AG09319 (cell line): Measurements from ENCODE around the gene ATP13A3.

Experiments
- DNase-seq: peaks from one replicate; pipeline ENCODE4 v3.0.0-alpha.2; 2010; ENCODE audit warnings: low read depth; ENCODE audit errors: extremely low read depth
- TF ChIP-seq, protein P1 (sequence below): IDR thresholded peaks from 2 replicates; pipeline ENCODE4 v1.5.1; 2011; ENCODE audit warnings: low read depth, mild to moderate bottlenecking, inconsistent platforms, low read length, moderate library complexity

ATP13A3 gene

GRCh38 chr3:194482196-194482593 lies 4.6 kb downstream of the ATP13A3 start:
- TF ChIP-seq, protein P1, sequence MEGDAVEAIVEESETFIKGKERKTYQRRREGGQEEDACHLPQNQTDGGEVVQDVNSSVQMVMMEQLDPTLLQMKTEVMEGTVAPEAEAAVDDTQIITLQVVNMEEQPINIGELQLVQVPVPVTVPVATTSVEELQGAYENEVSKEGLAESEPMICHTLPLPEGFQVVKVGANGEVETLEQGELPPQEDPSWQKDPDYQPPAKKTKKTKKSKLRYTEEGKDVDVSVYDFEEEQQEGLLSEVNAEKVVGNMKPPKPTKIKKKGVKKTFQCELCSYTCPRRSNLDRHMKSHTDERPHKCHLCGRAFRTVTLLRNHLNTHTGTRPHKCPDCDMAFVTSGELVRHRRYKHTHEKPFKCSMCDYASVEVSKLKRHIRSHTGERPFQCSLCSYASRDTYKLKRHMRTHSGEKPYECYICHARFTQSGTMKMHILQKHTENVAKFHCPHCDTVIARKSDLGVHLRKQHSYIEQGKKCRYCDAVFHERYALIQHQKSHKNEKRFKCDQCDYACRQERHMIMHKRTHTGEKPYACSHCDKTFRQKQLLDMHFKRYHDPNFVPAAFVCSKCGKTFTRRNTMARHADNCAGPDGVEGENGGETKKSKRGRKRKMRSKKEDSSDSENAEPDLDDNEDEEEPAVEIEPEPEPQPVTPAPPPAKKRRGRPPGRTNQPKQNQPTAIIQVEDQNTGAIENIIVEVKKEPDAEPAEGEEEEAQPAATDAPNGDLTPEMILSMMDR: no peak
- DNase-seq: no peak

GRCh38 chr3:194481525-194482195 lies 5.1 kb downstream of the ATP13A3 start:
- DNase-seq: no peak
- TF ChIP-seq, protein P1: no peak

GRCh38 chr3:194481103-194481502 lies 5.7 kb downstream of the ATP13A3 start:
- TF ChIP-seq, protein P1: no peak
- DNase-seq: peak; percentile 50

- TF ChIP-seq, protein P1: no peak
- DNase-seq: no peak
Observed at GRCh38 chr3:194476784-194477183, 10.0 kb downstream of the ATP13A3 start.

DNA sequence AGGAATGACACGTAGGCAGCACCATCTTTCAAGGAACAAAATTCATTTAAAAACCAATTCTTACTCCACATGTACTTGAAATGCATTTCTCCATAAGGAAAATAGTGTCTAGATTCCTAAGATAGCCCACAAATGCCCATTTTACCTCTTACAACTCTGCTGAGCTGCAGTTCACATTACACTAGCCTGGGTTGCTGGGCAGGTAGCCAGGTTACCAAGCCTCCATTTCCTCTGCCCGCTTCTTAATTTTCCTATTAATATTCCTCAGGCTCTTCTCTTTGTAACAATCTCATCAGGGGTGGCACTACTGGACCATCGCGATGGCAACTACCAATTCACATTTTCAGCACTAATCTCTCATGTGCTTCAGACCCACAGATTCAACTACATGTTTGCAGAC lies 10.8 kb downstream of the ATP13A3 start:
- DNase-seq: no peak
- TF ChIP-seq, protein P1: no peak

GRCh38 chr3:194475138-194475932 lies 11.5 kb downstream of the ATP13A3 start:
- DNase-seq: no peak
- TF ChIP-seq, protein P1: no peak

GRCh38 chr3:194474675-194475074 lies 12.1 kb downstream of the ATP13A3 start:
- TF ChIP-seq, protein P1: no peak
- DNase-seq: no peak
